Measurements from ENCODE around the gene IGFN1.

The IGFN1 gene

GRCh38 chr1:201212056-201212455, 21.4 kb downstream of the IGFN1 start:
- no peak for TF ChIP-seq CTCF (IDR thresholded peaks at IDR 0.05; ENCODE audit: insufficient read depth, missing control alignments)
- FAIRE-seq (no peak), DNase-seq (ENCODE audit: insufficient read length, low spot score) (no peak)

DNA sequence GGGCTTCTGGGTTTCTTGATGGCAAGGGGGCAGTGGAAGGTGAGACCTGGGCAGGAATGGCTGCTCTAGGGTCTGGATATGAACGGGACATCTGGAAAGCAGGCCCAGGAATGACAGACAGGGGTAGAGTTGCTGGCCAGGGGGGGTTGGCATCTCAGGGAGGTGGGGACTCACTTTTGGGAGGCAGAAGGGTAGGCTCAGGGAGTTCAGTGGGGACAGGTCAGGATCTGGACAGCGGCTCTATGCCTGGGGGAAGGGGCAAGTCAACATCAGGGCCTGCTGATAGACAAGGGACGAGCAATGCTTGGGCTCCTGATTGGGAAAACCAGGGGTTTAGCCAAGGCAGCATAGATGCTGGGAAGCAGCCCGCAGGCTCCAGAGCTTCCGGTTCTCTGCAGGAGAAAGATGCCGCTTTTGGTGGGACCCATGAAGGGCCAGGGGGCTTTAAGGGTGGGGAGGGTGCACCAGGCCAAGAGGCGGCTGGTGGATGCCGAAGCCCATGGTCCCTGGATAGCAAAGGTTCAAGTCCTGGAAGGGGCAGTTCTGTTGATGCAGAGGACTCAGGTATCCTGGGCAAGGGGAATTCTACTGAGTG, 21.9 kb downstream of the IGFN1 start:
- DNase-seq (ENCODE audit: insufficient read length, low spot score) (no peak), FAIRE-seq (no peak)
- no peak for TF ChIP-seq CTCF (IDR thresholded peaks at IDR 0.05; ENCODE audit: insufficient read depth, missing control alignments)

DNA sequence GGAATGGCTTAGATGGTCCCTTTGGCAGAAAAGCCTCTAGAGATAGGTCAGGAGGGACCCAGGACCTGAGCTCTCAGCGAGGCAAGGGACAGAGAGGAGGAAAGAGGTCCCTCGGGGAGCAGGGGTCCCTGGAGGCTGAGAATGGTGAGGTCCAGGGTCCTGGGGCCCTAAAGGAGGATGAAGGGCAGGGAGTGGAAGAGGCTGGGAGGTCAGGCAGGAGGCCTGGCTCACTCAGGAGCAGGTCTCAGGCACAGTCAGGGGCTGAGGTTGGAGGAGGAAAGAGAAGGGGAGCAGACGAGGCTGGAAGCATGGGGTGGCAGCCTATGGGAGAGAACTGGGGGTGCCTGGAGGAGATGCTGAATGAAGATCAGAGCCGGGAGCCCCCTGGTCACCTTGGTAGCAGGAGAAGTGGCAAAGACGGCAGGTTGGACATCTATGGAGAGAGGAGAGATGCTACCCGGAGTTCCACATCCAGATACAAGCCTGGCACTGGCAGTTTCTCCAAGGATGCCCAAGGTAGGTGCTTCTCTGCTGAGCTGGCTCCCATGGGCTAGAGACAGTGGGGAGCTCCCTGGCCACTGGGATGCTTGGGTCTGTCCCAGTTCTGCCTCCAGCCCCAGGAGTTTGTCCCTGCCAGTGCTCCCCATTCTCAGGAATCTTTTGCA, 22.6 kb downstream of the IGFN1 start:
- no peak for TF ChIP-seq CTCF (IDR thresholded peaks at IDR 0.05; ENCODE audit: insufficient read depth, missing control alignments)

GRCh38 chr1:201213926-201214325, 23.3 kb downstream of the IGFN1 start:
- DNase-seq (ENCODE audit: insufficient read length, low spot score) (no peak), FAIRE-seq (no peak)
- no peak for TF ChIP-seq CTCF (IDR thresholded peaks at IDR 0.05; ENCODE audit: insufficient read depth, missing control alignments)

More for the DNA sequence above, 22.6 kb downstream of the IGFN1 start:
- FAIRE-seq (no peak), DNase-seq (ENCODE audit: insufficient read length, low spot score) (no peak)

- TF ChIP-seq CTCF (IDR thresholded peaks at IDR 0.05; ENCODE audit: insufficient read depth, missing control alignments): peak; percentile 7
- DNase-seq (ENCODE audit: insufficient read length, low spot score): no peak
- FAIRE-seq: no peak
Observed at GRCh38 chr1:201214461-201214860, 23.8 kb downstream of the IGFN1 start.

DNA sequence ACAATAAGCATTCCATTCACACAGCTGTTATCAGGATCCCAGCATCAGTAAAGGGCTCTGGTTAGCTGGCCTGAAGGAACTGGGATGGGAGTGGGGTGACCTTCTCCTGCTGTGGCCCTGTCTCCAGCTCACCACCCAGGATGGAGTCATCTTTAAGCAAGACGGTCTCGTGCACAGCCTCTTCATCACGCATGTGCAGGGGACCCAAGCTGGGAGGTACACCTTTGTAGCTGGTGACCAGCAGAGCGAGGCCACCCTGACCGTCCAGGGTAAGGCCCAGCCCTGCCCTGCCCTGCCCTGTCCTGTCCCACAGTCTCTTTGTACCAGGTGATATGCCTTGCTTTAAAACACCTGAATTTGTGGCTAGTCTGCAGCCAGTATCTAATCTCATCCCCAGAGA, 24.3 kb downstream of the IGFN1 start:
- TF ChIP-seq CTCF (IDR thresholded peaks at IDR 0.05; ENCODE audit: insufficient read depth, missing control alignments): no peak
- FAIRE-seq: no peak
- no peak for DNase-seq (ENCODE audit: insufficient read length, low spot score)

All from D721Med (cell line).